ENCODE measurements around the gene CD300LF. TPM values are rescaled to one million over a fixed set of nuclear protein-coding genes. Genes with fewer than 3 reads are reported as not detected.

CD300LF gene
- total and polyA plus RNA-seq, 9 of the 15 experiments (the other 6 are each of a cell fraction or from before 2014, with no cell fraction given), result not detected

GRCh38 chr17:74739227-74739831 is 26.6 kb upstream of the CD300LF start (continued):
- TF ChIP-seq, protein P1, sequence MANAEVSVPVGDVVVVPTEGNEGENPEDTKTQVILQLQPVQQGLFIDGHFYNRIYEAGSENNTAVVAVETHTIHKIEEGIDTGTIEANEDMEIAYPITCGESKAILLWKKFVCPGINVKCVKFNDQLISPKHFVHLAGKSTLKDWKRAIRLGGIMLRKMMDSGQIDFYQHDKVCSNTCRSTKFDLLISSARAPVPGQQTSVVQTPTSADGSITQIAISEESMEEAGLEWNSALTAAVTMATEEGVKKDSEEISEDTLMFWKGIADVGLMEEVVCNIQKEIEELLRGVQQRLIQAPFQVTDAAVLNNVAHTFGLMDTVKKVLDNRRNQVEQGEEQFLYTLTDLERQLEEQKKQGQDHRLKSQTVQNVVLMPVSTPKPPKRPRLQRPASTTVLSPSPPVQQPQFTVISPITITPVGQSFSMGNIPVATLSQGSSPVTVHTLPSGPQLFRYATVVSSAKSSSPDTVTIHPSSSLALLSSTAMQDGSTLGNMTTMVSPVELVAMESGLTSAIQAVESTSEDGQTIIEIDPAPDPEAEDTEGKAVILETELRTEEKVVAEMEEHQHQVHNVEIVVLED (CRISPR knock-in tag; IDR thresholded peaks at IDR 0.05), result no peak
- no peak for TF ChIP-seq CHCHD3 (CRISPR knock-in tag; IDR thresholded peaks at IDR 0.05)
- TF ChIP-seq NFIC (IDR thresholded peaks at IDR 0.05), result no peak
- TF ChIP-seq ZNF764 (CRISPR knock-in tag; IDR thresholded peaks at IDR 0.05; ENCODE audit: low read depth), result no peak

DNA sequence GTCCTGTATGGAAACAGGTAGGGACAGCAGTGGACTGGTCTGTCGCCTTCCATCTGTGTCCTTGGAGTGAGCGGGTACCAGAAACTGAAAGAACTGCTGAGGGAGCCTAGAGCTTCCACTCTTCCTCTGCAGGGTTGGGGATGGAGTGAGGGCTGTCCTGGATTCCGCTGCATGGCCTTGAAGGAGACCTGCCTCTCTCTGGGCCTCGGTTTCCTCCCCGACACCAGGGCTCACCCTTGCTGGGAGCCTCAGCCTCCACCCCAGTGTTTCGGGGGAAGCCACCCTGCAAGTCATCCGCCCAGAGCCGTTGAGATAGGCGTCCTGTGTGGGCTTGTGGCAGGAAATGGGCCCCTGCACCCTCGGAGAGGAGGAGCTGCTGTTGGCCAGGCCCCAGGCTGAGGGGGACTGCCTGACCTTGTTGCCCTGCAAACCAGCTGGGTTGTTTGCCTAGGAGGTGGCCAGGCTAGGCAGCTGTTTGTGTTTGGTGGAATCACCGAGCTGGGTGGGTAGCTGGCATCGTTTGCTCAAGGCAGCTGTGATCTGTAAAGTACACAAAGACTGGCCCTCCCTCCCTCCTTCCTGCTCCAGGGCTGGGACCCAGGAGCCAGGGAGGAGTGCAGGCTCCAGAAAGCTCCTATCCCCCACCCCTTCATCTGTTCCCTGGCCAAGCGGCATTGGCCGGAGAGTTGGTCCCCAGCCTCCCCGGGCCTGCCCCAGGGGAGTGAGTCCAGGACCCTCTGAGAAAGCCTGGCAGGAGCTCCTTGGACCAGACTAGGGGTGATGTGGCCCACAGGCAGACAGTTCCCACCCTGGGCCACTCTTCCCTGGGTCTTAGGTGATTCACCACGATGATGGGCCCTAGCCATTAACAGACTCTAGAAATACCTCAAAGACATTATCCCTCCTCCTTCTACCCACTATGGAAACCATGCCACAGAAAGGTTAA is 25.6 kb upstream of the CD300LF start:
- intact Hi-C loops (cut with micrococcal nuclease) (no loop called here), in situ Hi-C loops (cut with MboI) (no loop called here)
- no peak overlapping the region; a peak in 1 of 4 replicates for H3K9ac ChIP-seq (ENCODE audit: insufficient read depth in 1 of 2, low read depth in 2 of 2, low read length in 2 of 2)
- no peak overlapping the region for H3K27ac ChIP-seq (ENCODE audit: extremely low read depth, low read depth, low read length)
- no peaks in the 10 kb centered on the region for H3K36me3 ChIP-seq (ENCODE audit: control insufficient read depth, insufficient read depth, low read length)
- H3K27me3 ChIP-seq (ENCODE audit: control insufficient read depth in 2 of 2, insufficient read depth in 2 of 2, low read length in 2 of 2), result peaks cover 34 to 75% of the 10 kb centered on the region in 2 experiments; a peak in 4 of 5 replicates
- ATAC-seq, result peak; percentile 8; the same call in 1 of the 3 replicates
- H3K4me1 ChIP-seq (replicated peaks in 1 of 2; ENCODE audit: control insufficient read depth in 2 of 2, insufficient read depth in 2 of 2, low read length in 2 of 2), result peaks cover 0 to 20% of the 10 kb centered on the region in 2 experiments; a peak in 3 of 5 replicates
- no peak overlapping the region for H3K4me3 ChIP-seq
- TF ChIP-seq, protein P2, sequence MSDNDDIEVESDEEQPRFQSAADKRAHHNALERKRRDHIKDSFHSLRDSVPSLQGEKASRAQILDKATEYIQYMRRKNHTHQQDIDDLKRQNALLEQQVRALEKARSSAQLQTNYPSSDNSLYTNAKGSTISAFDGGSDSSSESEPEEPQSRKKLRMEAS (CRISPR knock-in tag; IDR thresholded peaks at IDR 0.05), result no peak
- TF ChIP-seq, protein P3, sequence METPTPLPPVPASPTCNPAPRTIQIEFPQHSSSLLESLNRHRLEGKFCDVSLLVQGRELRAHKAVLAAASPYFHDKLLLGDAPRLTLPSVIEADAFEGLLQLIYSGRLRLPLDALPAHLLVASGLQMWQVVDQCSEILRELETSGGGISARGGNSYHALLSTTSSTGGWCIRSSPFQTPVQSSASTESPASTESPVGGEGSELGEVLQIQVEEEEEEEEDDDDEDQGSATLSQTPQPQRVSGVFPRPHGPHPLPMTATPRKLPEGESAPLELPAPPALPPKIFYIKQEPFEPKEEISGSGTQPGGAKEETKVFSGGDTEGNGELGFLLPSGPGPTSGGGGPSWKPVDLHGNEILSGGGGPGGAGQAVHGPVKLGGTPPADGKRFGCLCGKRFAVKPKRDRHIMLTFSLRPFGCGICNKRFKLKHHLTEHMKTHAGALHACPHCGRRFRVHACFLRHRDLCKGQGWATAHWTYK (CRISPR knock-in tag; IDR thresholded peaks at IDR 0.05), result 0 out of 2 replicates have a peak, but pooled peaks have one; percentile 37
- no peak for TF ChIP-seq PCBP1 (IDR thresholded peaks at IDR 0.05; ENCODE audit: low read depth, low read length, poor library complexity, severe bottlenecking)
- TF ChIP-seq, protein P4, sequence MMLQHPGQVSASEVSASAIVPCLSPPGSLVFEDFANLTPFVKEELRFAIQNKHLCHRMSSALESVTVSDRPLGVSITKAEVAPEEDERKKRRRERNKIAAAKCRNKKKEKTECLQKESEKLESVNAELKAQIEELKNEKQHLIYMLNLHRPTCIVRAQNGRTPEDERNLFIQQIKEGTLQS (IDR thresholded peaks at IDR 0.05), result no peak
- TF ChIP-seq, protein P4 (CRISPR knock-in tag; conservative IDR thresholded peaks at IDR 0.05), result no peak
- no peak overlapping the region for H3K4me2 ChIP-seq (ENCODE audit: insufficient read depth, low read length)
- no peaks in the 10 kb centered on the region for H3K9me1 ChIP-seq (ENCODE audit: control insufficient read depth, insufficient read depth, low read length)
- no peaks in the 10 kb centered on the region for H3K79me2 ChIP-seq (ENCODE audit: control insufficient read depth, insufficient read depth, low read length)
- no peaks in the 10 kb centered on the region for H3K9me3 ChIP-seq (replicated peaks; ENCODE audit: control insufficient read depth, insufficient read depth, low read depth, low read length)
- FAIRE-seq, result no peak
- 24% methylated on average over 16 of the region's 16 CpGs for WGBS (ENCODE audit: insufficient coverage, low coverage, missing lambda C conversion rate)
- DNase-seq (ENCODE audit: extremely low read depth in 1 of 4, low spot score in 3 of 4), result peak in 1 of 4 experiments; percentile 18
- CTCF ChIA-PET (ENCODE audit: low intra/inter-chr PET ratio), result interaction anchor here (2.6 kb wide), 1 partner anchor 81 kb away, joined by 15 read pairs; no protein-coding TSS in a partner anchor
- POLR2A ChIA-PET, result interaction anchor here (0.6 to 1.0 kb wide), 4 partner anchors 39 to 1452 kb away, joined by 3 to 4 read pairs (median 4); no protein-coding TSS in a partner anchor
- H2AFZ ChIP-seq (ENCODE audit: low read depth, low read length), result no peak overlapping the region
- H4K20me1 ChIP-seq (replicated peaks; ENCODE audit: control insufficient read depth, insufficient read depth, low read length), result peaks cover 5% of the 10 kb centered on the region; the same call in 1 of the 2 replicates
- no TSS peak for BruUV-seq (replicated peaks)

Measured in K562 (cell line).